ENCODE measurements around the gene RNFT2.

Gene RNFT2

GRCh38 chr12:116734156-116734768, 3.9 kb upstream of the RNFT2 start:
- H3F3A ChIP-seq (ENCODE audit: control insufficient read depth, insufficient read depth): peaks cover 2% of the 10 kb centered on the region; the same call in 1 of the 2 replicates
- no peak overlapping the region for H3K27ac ChIP-seq (ENCODE audit: low read depth, low read length)
- no peak overlapping the region for H3K4me3 ChIP-seq (ENCODE audit: low read length)
- H3K27me3 ChIP-seq (ENCODE audit: control insufficient read depth, low read length): no peaks in the 10 kb centered on the region
- no peak overlapping the region for H3K4me2 ChIP-seq (ENCODE audit: low read length)
- H4K20me1 ChIP-seq (ENCODE audit: control insufficient read depth, insufficient read depth, low read depth, low read length): peaks cover 21% of the 10 kb centered on the region
- H3K36me3 ChIP-seq (ENCODE audit: control insufficient read depth, low read length): peaks cover 67% of the 10 kb centered on the region
- peaks cover 91% of the 10 kb centered on the region for H3K79me2 ChIP-seq (ENCODE audit: control insufficient read depth, low read length)
- peaks cover 20% of the 10 kb centered on the region for H3K4me1 ChIP-seq (ENCODE audit: control insufficient read depth, low read length)
- H3K9me2 ChIP-seq (replicated peaks; ENCODE audit: control insufficient read depth, low read length): no peaks in the 10 kb centered on the region
- TF ChIP-seq EZH2phosphoT487 (IDR thresholded peaks at IDR 0.05; ENCODE audit: borderline replicate concordance, low read length) (no peak), CTCF (IDR thresholded peaks at IDR 0.05; ENCODE audit: low read depth, low read length, poor library complexity, severe bottlenecking) (no peak)
- H3K9me3 ChIP-seq (ENCODE audit: control insufficient read depth, insufficient read depth, low read length): no peaks in the 10 kb centered on the region

- Histone ChIP-seq H3K9me2 (replicated peaks; ENCODE audit: control insufficient read depth, low read length) (no peaks in the 10 kb centered on the region), H4K20me1 (ENCODE audit: control insufficient read depth, insufficient read depth, low read depth, low read length) (peaks cover 21% of the 10 kb centered on the region), H3K27ac (ENCODE audit: low read depth, low read length) (no peak overlapping the region), H3K27me3 (ENCODE audit: control insufficient read depth, low read length) (no peaks in the 10 kb centered on the region), H3K4me2 (ENCODE audit: low read length) (no peak overlapping the region), H3K79me2 (ENCODE audit: control insufficient read depth, low read length) (peaks cover 92% of the 10 kb centered on the region), H3K36me3 (ENCODE audit: control insufficient read depth, low read length) (peaks cover 64% of the 10 kb centered on the region), H3K4me3 (ENCODE audit: low read length) (no peak overlapping the region), H3F3A (ENCODE audit: control insufficient read depth, insufficient read depth) (no peaks in the 10 kb centered on the region; the same call in 1 of the 2 replicates), H3K9me3 (ENCODE audit: control insufficient read depth, insufficient read depth, low read length) (no peaks in the 10 kb centered on the region), H3K4me1 (ENCODE audit: control insufficient read depth, low read length) (peaks cover 23% of the 10 kb centered on the region)
- no peak for TF ChIP-seq EZH2phosphoT487 (IDR thresholded peaks at IDR 0.05; ENCODE audit: borderline replicate concordance, low read length)
- no peak for TF ChIP-seq CTCF (IDR thresholded peaks at IDR 0.05; ENCODE audit: low read depth, low read length, poor library complexity, severe bottlenecking)
These were observed 3.0 kb upstream of the RNFT2 start for GRCh38 chr12:116735084-116735483.

- no peaks in the 10 kb centered on the region for H3K27me3 ChIP-seq (ENCODE audit: control insufficient read depth, low read length)
- no peak overlapping the region for H3K27ac ChIP-seq (ENCODE audit: low read depth, low read length)
- no peaks in the 10 kb centered on the region for H3K9me3 ChIP-seq (ENCODE audit: control insufficient read depth, insufficient read depth, low read length)
- no peaks in the 10 kb centered on the region for H3K9me2 ChIP-seq (replicated peaks; ENCODE audit: control insufficient read depth, low read length)
- peak overlapping the region; percentile 90 for H3K4me2 ChIP-seq (ENCODE audit: low read length)
- H3K36me3 ChIP-seq (ENCODE audit: control insufficient read depth, low read length): peaks cover 63% of the 10 kb centered on the region
- TF ChIP-seq EZH2phosphoT487 (IDR thresholded peaks at IDR 0.05; ENCODE audit: borderline replicate concordance, low read length) (no peak), CTCF (IDR thresholded peaks at IDR 0.05; ENCODE audit: low read depth, low read length, poor library complexity, severe bottlenecking) (no peak)
- no peaks in the 10 kb centered on the region; the same call in 1 of the 2 replicates for H3F3A ChIP-seq (ENCODE audit: control insufficient read depth, insufficient read depth)
- peaks cover 23% of the 10 kb centered on the region for H3K4me1 ChIP-seq (ENCODE audit: control insufficient read depth, low read length)
- H3K79me2 ChIP-seq (ENCODE audit: control insufficient read depth, low read length): peaks cover 86% of the 10 kb centered on the region
- peaks cover 21% of the 10 kb centered on the region for H4K20me1 ChIP-seq (ENCODE audit: control insufficient read depth, insufficient read depth, low read depth, low read length)
- H3K4me3 ChIP-seq (ENCODE audit: low read length): peak overlapping the region; percentile 96
These were observed 2.0 kb upstream of the RNFT2 start for GRCh38 chr12:116735951-116736599.

Measured in DOHH2 (cell line).